Neutrophil (primary cell): ENCODE measurements around the gene ZBED4.

Experiments used
- H3K27ac ChIP-seq: fragments of 200-600 bp; sonication (generic); 2 replicates; pipeline ENCODE4 v1.5.1; 2016; ENCODE audit warnings: mild to moderate bottlenecking, moderate library complexity
- H3K27me3 ChIP-seq: fragments of 200-600 bp; sonication (generic); 2 replicates; pipeline ENCODE4 v1.6.0; 2016; ENCODE audit warnings: mild to moderate bottlenecking
- H3K36me3 ChIP-seq: fragments of 200-600 bp; sonication (generic); 2 replicates; pipeline ENCODE4 v1.5.1; 2017
- H3K4me1 ChIP-seq, 2 experiments: fragments of 200-600 bp in 1 of 2; sonication (generic) in 1 of 2; 1 replicate in 1 of 2; 2 replicates in 1 of 2; pipeline versions ENCODE4 v1.5.1 to v1.6.1; 2013 to 2016; ENCODE audit warnings: low read depth in 1 of 2, low read length in 1 of 2, mild to moderate bottlenecking in 1 of 2, moderate library complexity in 1 of 2; ENCODE audit not compliant: control insufficient read depth in 1 of 2, insufficient read depth in 1 of 2
- H3K4me3 ChIP-seq, 2 experiments: fragments of 200-600 bp in 1 of 2; sonication (generic) in 1 of 2; 1 replicate in 1 of 2; 2 replicates in 1 of 2; pipeline ENCODE4 v1.5.1; 2013 to 2016; ENCODE audit warnings: low read depth in 1 of 2, low read length in 1 of 2, mild to moderate bottlenecking in 1 of 2, moderate library complexity in 1 of 2
- H3K9me3 ChIP-seq: fragments of 200-600 bp; sonication (generic); 2 replicates; pipeline ENCODE4 v1.5.1; 2016
- TF ChIP-seq, protein P1 (sequence below): fragments of 200-600 bp; sonication (generic); IDR thresholded peaks from 2 replicates; pipeline ENCODE4 v1.5.1; 2016; ENCODE audit warnings: antibody characterized with exemption

Gene ZBED4

DNA sequence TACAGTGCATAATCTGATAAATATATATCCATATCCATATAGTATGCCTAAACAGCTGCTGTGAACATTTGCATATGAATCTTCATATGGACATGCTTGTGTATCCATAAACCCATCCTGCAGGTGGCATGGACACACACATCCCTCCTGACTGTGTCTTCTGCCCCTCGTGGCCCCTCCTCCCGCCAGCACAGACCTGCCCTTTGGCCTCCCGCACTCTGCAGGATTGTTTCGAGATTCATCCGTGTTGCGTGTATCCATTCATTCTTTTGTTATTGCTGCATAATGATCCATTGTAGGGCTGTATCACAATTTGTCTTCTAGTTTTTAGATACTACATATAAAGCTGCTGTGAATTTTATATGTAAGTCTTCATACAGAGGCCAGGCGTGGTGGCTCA is 24.0 kb downstream of the ZBED4 start:
- no peaks in the 10 kb centered on the region for H3K36me3 ChIP-seq
- H3K9me3 ChIP-seq, result no peaks in the 10 kb centered on the region
- no peaks in the 10 kb centered on the region for H3K4me1 ChIP-seq
- no peak overlapping the region for H3K4me3 ChIP-seq
- no peak overlapping the region for H3K27ac ChIP-seq
- TF ChIP-seq, protein P1, sequence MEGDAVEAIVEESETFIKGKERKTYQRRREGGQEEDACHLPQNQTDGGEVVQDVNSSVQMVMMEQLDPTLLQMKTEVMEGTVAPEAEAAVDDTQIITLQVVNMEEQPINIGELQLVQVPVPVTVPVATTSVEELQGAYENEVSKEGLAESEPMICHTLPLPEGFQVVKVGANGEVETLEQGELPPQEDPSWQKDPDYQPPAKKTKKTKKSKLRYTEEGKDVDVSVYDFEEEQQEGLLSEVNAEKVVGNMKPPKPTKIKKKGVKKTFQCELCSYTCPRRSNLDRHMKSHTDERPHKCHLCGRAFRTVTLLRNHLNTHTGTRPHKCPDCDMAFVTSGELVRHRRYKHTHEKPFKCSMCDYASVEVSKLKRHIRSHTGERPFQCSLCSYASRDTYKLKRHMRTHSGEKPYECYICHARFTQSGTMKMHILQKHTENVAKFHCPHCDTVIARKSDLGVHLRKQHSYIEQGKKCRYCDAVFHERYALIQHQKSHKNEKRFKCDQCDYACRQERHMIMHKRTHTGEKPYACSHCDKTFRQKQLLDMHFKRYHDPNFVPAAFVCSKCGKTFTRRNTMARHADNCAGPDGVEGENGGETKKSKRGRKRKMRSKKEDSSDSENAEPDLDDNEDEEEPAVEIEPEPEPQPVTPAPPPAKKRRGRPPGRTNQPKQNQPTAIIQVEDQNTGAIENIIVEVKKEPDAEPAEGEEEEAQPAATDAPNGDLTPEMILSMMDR, result no peak
- no peaks in the 10 kb centered on the region for H3K27me3 ChIP-seq

DNA sequence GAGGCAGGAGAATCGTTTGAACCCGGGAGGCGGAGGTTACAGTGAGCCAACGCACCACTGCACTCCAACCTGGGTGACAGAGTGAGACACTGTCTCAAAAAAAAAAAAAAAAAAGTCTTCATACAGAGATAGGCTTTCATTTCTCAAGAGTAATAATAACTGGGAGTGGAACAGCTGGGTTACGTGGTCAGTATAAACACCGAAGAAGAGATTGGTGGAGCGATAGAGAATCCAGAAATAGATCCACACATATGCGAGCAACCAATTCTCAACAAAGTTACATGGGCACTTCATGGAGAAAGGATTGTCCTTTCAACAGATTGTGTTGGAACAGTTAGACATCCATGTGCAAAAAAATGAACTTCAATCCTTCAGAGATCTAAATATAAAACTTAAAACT is 24.6 kb downstream of the ZBED4 start:
- no peaks in the 10 kb centered on the region for H3K9me3 ChIP-seq
- H3K4me1 ChIP-seq, result no peaks in the 10 kb centered on the region
- TF ChIP-seq, protein P1, result no peak
- H3K4me3 ChIP-seq, result no peak overlapping the region
- H3K36me3 ChIP-seq, result no peaks in the 10 kb centered on the region
- H3K27ac ChIP-seq, result no peak overlapping the region
- H3K27me3 ChIP-seq, result no peaks in the 10 kb centered on the region

DNA sequence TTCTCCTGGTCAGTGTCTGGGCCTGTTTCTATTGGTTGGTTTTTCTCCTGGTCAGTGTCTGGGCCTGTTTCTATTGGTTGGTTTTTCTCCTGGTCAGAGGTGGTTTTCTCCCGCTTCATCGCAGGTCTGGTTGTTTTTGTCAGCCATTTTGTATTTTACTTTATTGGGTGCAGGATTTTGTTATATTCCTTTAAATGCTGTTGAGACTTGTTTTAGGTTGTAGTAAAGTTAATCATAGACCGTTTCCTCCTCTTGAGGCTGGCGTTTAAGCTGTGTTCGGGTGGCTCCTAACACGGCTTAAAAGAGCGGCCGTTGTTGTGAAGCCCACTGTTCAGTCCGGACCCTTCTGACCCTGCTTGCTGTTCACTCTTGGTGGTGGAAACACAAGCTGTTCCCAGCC is 26.2 kb downstream of the ZBED4 start:
- no peak overlapping the region for H3K27ac ChIP-seq
- TF ChIP-seq, protein P1, result no peak
- H3K4me1 ChIP-seq, result no peaks in the 10 kb centered on the region
- no peaks in the 10 kb centered on the region for H3K9me3 ChIP-seq
- no peaks in the 10 kb centered on the region for H3K27me3 ChIP-seq
- peaks cover 14% of the 10 kb centered on the region for H3K36me3 ChIP-seq
- no peak overlapping the region for H3K4me3 ChIP-seq

DNA sequence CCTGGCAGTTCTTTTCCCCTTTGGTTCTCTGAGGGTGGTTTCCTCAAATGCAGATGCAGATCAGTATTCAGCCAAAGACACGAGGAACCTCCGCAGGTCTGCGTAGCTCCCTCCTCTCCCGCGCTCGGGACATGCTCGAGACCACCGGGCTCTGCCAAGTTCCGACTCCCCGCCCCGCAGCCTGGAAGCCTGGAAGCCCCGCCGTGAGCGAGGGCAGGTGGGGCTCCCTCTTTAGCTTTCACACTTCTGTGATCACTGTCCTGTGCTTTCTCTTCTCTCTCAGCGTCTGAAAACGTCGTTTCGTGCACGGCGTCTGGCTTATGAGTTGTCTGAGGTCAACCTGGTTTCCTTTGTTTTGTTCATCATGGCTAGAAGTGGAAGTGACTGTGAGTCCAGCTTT is 26.6 kb downstream of the ZBED4 start:
- TF ChIP-seq, protein P1, result no peak
- H3K4me1 ChIP-seq, result no peaks in the 10 kb centered on the region
- no peaks in the 10 kb centered on the region for H3K9me3 ChIP-seq
- no peaks in the 10 kb centered on the region for H3K27me3 ChIP-seq
- H3K4me3 ChIP-seq, result no peak overlapping the region
- H3K36me3 ChIP-seq, result peaks cover 17% of the 10 kb centered on the region
- H3K27ac ChIP-seq, result no peak overlapping the region

DNA sequence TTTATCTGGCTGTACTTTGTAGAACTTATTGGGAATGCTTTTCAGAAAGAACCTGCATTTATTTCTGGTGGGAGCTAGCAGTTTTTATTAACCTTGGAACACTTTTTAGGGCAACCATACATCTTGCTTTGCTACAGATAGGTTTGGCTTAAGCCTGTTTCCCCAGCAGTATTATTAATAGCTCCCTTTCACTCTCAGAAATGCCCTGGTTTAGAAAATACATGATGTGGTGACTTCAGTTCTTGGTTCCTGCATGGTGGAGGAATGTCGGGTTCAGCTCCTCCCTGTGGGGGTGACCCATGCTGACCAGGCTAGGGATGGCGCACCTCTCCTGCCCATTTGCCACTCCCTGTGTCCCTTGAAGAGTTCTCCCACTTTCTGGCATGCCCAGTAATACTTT is 28.2 kb downstream of the ZBED4 start:
- H3K27me3 ChIP-seq, result no peaks in the 10 kb centered on the region
- no peaks in the 10 kb centered on the region for H3K4me1 ChIP-seq
- TF ChIP-seq, protein P1, result no peak
- peaks cover 31% of the 10 kb centered on the region for H3K36me3 ChIP-seq
- H3K4me3 ChIP-seq, result no peak overlapping the region
- no peak overlapping the region for H3K27ac ChIP-seq
- no peaks in the 10 kb centered on the region for H3K9me3 ChIP-seq
